GM21447 (cell line): Measurements from ENCODE around the gene PDE6A.

Source experiments
- ATAC-seq: cut with Tn5 transposase; IDR thresholded peaks from one replicate; pipeline ENCODE4 v1.9.1; 2021; ENCODE audit not compliant: unreplicated experiment

Gene PDE6A

DNA sequence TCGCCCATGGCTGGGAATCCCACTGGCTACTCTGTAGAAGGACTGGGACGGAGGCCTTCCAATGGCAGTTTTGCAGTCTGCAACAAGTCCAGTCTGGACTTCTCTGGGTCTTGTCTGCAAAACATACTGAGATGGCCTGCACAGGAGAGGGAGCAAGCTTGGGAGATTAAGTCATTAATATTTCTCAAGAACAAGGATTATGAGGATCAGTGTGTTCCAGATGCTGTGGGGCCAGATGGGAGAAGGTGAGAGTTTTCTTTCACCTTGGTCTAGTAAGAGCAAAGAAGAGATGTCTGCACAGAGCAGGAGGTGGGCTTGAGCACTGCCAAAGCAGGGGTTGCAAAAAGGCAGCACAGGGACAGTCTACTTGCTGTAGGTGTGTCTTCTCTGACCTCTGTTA lies at the start of gene PDE6A:
TSS of gene PDE6A (minus strand) at position 128 of the 400 bp plus-strand sequence. CDS start at position 8, 120 bp downstream.
- no peak for ATAC-seq

DNA sequence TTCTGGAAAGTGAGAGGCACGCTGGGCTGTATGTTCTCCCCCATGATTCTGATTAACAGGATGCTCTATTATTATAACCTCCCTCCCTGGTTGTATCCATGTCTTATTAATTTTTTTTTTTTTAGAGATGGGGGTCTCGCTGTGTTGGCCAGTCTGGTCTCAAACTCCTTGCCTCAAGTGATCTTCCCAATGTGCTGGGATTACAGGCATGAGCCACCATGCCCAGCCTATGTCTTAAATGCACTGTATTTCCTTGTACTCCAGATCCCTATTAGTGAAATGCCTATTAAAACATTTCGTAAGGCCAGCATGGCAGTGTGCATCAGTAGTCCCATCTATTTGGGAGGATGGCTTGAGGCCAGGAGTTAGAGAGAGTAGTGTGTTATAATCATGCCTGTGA lies 48.9 kb upstream of the PDE6A start:
- no peak for ATAC-seq

GRCh38 chr5:149990518-149991376 lies 46.2 kb upstream of the PDE6A start:
- peak; percentile 80 for ATAC-seq

DNA sequence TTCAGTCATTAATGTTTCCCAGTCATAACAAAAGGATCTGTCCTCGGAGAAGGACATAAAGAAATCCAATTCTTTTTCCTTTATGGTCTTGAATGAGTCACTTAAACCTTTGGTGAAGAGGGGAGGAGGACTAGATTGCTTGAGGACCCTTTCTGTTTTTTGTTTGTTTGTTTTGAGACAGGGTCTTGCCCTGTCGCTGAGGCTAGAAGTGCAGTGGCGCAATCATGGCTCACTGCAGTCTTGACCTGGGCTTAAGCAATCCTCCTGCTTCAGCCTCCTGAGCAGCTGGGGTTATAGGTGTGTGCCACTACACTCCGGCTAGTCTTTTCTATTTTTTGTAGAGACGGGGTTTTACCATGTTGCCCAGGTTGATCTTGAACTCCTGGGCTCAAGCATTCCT lies 43.5 kb upstream of the PDE6A start:
- no peak for ATAC-seq

GRCh38 chr5:149982505-149982904 lies 37.9 kb upstream of the PDE6A start:
- ATAC-seq = no peak

- ATAC-seq = no peak
Observed at GRCh38 chr5:149981206-149981605, 36.6 kb upstream of the PDE6A start.

DNA sequence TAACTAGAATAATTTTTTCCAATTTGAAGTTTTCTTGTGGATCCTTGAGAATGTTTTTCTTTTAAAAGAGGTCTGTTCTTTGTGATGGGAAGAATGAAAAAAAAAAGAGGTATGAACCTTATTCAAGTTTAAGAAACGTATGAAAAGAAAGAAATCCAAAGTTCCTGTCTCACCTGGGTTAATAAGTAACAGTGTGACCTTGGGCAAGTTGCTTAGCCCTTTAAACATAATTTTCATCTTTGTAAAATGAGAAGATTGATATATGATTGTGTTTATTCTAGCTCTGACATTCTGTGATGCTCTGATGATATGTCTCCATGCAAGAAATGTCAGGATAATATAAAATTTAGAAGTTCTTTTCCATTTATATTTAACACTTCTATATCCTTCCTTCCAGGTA lies 35.3 kb upstream of the PDE6A start:
- no peak for ATAC-seq

- no peak for ATAC-seq
Observed at GRCh38 chr5:149975409-149975808, 30.8 kb upstream of the PDE6A start.

DNA sequence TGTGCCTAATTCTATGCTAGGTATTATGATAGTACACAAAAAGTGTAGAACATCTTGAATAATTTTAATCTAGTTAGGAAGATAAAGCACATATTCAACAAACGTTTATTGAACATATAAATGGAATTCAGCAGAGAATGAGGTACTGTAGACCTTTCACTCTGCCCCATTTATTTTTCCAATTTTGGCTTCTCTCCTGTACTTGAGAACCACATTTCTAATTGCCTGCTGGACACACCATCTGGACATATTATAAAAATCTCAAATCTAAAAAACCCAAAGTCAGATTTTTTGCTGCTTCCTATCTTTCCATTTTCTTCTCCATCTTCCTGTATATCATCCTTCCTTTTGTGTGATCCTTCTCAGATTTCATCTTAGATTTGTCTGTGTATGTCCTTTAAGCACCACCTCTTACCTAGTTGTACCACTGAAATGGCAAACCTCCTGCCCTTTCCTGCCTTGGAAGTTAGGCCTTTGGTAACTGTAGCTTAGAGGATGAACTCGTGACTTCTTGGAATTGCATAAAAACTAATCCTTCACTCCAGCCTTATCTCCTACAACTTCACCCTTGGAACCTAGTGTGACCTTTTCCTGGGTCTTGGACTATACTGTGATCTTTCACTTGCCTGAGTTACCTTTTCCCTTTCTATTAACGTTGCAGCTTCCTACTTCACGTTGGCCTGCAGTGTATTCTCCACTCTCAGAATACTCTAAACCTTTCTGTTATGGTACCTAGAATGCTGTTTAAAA lies 24.8 kb upstream of the PDE6A start:
- no peak for ATAC-seq

GRCh38 chr5:149966946-149967345 lies 22.4 kb upstream of the PDE6A start:
- no peak for ATAC-seq

- no peak for ATAC-seq
Observed at GRCh38 chr5:149963729-149964128, 19.1 kb upstream of the PDE6A start.

GRCh38 chr5:149962601-149963300 lies 18.2 kb upstream of the PDE6A start:
- no peak for ATAC-seq

- no peak for ATAC-seq
Observed at GRCh38 chr5:149961957-149962409, 17.4 kb upstream of the PDE6A start.

GRCh38 chr5:149961186-149961685 lies 16.6 kb upstream of the PDE6A start:
- no peak for ATAC-seq

GRCh38 chr5:149960272-149961185 lies 15.9 kb upstream of the PDE6A start, which contains the start of gene SLC26A2:
Gene SLC26A2 (plus strand): TSS chr5:149960758. CDS start chr5:149977653, 16,895 bp downstream.
- ATAC-seq = peak; percentile 97

GRCh38 chr5:149959406-149960236 lies 15.0 kb upstream of the PDE6A start:
- ATAC-seq = no peak

DNA sequence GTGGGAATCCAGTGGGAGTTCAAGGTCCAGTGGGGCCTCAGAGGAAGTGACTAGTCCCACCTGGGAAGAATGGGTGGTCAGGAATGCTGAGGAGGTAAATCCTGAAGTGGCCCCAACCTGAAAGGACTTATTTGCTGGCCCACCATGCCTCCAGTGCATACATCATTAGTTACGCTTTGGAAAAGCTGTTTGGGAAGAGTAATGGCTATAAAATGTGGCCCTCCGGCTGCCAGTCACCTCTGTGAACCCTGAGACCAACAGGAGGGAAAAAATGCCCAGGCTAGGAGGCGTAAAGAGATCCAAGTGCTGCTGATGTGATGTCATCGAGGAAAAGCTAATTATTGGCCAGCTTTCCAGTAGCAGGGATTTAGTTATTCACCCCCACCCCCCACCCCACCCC lies 13.3 kb upstream of the PDE6A start:
- ATAC-seq = no peak

GRCh38 chr5:149956685-149957084 lies 12.1 kb upstream of the PDE6A start:
- ATAC-seq = no peak

DNA sequence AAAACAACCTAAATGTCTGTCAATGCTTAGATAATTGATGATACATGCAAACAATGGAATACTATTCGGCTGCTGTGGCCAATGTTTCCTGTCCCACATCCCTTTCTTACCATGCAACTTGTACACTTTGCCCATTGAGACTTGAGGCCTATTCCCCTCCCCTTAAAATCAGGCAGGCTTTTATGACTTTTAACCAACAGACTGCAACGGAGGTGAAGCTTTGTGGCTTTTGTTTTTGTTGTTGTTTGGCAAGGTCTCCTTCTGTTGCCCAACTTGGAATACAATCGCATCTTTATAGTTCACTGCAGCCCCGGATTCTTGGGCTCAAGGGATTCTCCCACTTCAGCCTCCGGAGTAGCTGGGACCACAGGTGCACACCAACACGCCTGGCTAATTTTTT lies 10.2 kb upstream of the PDE6A start:
- no peak for ATAC-seq
